GM21360 (cell line): ENCODE data around the gene PFDN4.

Experiments
- ATAC-seq: cut with Tn5 transposase; IDR thresholded peaks from one replicate; pipeline ENCODE4 v1.9.1; 2021; ENCODE audit warnings: mild to moderate bottlenecking, moderate library complexity; ENCODE audit not compliant: unreplicated experiment

PFDN4 gene

DNA sequence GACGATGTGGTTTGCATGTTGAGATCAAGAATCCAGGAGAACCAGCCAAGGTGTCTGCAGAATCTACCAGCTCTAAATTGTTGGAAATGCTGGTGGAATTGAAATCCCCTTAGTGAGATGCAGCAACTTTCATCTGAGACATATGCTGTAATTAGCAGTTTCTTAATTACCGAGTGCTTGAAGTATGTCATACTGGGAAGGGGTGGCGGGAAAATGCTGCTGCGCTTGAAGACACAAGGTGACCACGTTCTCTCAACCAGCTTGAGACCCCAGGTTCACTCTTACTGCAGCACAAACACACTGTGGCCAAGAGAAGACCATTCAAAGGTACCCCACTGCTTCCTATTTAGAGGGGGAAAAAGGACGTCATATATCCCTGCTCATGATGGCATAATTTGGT is 59.0 kb downstream of the PFDN4 start:
- ATAC-seq = no peak

DNA sequence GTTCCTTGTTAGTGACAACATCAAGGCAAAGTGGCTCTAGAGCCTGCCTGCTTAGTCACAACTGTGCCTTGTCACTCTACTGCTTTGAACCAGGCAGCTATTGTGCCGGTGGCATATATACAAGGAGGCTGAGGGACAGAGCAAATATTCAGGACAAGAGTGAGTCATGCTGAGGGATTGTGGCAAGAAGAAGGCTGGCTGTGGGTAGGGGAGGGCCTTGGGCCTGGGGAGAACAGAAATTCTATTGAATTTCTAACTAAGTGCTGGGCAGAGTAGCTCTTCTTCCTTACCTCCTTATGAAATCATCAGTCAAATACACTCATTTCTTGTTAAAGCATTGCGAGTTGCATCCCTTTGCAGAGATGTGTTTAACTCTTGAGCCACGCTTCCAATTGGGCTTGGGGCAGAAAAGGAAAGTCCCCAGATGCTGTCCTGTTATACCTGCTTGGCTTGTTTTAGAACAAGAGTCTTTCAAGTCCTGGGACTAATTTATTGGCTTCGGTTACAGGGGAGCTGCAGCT is 59.7 kb downstream of the PFDN4 start:
- ATAC-seq = no peak

DNA sequence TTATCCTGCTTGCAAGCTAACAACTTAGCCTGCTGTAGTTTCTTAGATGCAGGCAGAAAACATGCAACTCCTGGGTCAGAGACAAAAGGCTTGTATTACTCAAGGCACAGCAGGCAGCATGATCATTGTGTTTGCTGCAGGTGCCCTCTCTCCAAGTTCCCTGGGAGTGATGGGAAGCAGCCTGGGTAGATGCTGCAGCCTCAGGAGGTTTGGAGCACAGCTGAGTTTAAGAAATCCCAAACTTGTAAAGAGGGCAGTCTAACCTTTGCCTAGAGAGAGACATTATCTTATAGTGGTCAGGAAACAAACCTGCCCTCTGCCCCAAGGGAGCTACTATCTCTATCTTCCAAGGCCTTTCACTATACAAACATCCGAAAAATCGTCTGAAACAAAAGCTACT is 61.1 kb downstream of the PFDN4 start:
- no peak for ATAC-seq
